Activated CD8-positive, alpha-beta memory T cell treated with anti-CD3 and anti-CD28 coated beads for 1 hour (primary cell): ENCODE results near the gene MPP2.
"Not testable (repeated sequence)": the region's sequence is repeated elsewhere in the genome, so short reads cannot be mapped to it uniquely, and the experiment has no call there.

Source experiments
- DNase-seq, 2 donors: peaks; one replicate each; pipeline ENCODE4 v3.0.0-alpha.2; 2020; ENCODE audit warnings: low read depth in 1 of 2; ENCODE audit errors: extremely low read depth in 1 of 2

The MPP2 gene

GRCh38 chr17:43854498-43854897 lies 52.8 kb downstream of the MPP2 start:
- no peak for DNase-seq

GRCh38 chr17:43853546-43853945 lies 53.8 kb downstream of the MPP2 start:
- DNase-seq: no peak

GRCh38 chr17:43852571-43852970 lies 54.8 kb downstream of the MPP2 start:
- no peak for DNase-seq

- DNase-seq: no peak
Measured at GRCh38 chr17:43849116-43849515, 58.2 kb downstream of the MPP2 start.

GRCh38 chr17:43848601-43849000 lies 58.7 kb downstream of the MPP2 start:
- DNase-seq: no peak

GRCh38 chr17:43846963-43847371 lies 60.4 kb downstream of the MPP2 start, which contains the start of gene CD300LG:
Gene CD300LG, plus strand, starts transcription at chr17:43847176. Its CDS starts 41 bp downstream, at chr17:43847217.
- no peak for DNase-seq

- peak; percentile 15 to 66 for DNase-seq
Measured at GRCh38 chr17:43846221-43846712, 61.1 kb downstream of the MPP2 start.

GRCh38 chr17:43845766-43846165 lies 61.6 kb downstream of the MPP2 start:
- no peak for DNase-seq

GRCh38 chr17:43844241-43844640 lies 63.1 kb downstream of the MPP2 start:
- no peak for DNase-seq

GRCh38 chr17:43842975-43843325 lies 64.4 kb downstream of the MPP2 start:
- no peak for DNase-seq

GRCh38 chr17:43842091-43842974 lies 65.0 kb downstream of the MPP2 start:
- not testable (repeated sequence) for DNase-seq

- DNase-seq: no peak
Measured at GRCh38 chr17:43841282-43841681, 66.1 kb downstream of the MPP2 start.

- no peak for DNase-seq
Measured at GRCh38 chr17:43840814-43841213, 66.5 kb downstream of the MPP2 start.

- no peak for DNase-seq
Measured at GRCh38 chr17:43839670-43840108, 67.6 kb downstream of the MPP2 start.

- no peak for DNase-seq
Measured at GRCh38 chr17:43834106-43834505, 73.2 kb downstream of the MPP2 start.

- DNase-seq: peak; percentile 8 to 32
Measured at GRCh38 chr17:43832976-43833829, 74.1 kb downstream of the MPP2 start, which contains the start of gene MPP3. Gene MPP3, minus strand, starts transcription at chr17:43833146. Its CDS starts 1,240 bp downstream, at chr17:43831906.

GRCh38 chr17:43832168-43832975 lies 75.0 kb downstream of the MPP2 start:
- DNase-seq: no peak

GRCh38 chr17:43831633-43832032 lies 75.7 kb downstream of the MPP2 start:
- DNase-seq: no peak

- DNase-seq: no peak
Measured at GRCh38 chr17:43830510-43831140, 76.7 kb downstream of the MPP2 start.

- no peak for DNase-seq
Measured at GRCh38 chr17:43829738-43830137, 77.6 kb downstream of the MPP2 start.
